HG03097 (cell line): ENCODE data around the gene SNAI3.

Experiments used
- ATAC-seq: cut with Tn5 transposase; IDR thresholded peaks from one replicate; pipeline ENCODE4 v1.9.1; 2021; ENCODE audit not compliant: unreplicated experiment, low FRiP score

SNAI3 gene

DNA sequence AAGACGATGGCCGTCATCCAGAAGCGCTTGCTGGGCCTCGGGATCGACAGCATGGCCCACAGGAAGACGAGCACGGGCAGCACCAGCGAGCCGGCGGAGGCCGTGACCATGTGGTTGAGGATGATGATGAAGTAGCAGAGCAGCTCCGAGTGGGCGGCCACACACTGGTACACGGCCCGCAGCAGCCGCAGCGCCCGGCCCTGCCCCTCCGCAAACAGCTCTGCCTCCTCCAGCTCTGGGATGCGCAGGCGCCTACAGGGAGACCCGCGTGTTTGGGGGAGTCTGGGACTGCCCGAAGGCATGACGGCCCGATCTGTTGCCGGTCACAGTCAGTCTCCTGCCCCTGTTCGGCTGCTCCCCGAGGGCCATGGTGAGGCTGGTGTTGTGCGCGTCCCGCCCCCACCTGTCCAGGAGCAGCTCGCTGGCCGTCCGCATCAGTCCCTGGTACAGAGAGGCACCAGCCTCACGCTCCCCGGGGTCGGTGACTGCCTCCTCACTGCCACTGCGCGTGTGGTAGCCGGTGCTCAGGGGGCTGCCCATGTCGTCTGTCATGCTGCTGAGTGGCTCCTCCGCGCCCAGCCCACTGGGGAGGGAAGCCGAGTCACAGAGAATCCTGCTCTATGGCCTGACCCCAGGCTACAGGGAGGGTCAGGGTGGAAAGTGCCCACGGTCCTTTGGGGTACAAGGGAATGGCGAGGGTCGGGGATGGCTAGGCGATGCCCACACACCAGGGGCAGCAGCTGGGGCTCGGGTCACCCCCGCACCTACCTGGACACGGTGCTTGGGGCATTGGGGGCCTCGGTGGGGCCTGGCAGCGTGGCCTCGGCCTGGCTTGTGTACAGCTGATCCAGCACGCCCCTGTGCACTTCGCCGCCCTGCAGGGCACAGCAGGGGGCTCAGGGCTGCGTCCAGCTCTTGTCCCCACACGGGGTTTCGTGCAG, 35.8 kb upstream of the SNAI3 start:
- no peak for ATAC-seq

DNA sequence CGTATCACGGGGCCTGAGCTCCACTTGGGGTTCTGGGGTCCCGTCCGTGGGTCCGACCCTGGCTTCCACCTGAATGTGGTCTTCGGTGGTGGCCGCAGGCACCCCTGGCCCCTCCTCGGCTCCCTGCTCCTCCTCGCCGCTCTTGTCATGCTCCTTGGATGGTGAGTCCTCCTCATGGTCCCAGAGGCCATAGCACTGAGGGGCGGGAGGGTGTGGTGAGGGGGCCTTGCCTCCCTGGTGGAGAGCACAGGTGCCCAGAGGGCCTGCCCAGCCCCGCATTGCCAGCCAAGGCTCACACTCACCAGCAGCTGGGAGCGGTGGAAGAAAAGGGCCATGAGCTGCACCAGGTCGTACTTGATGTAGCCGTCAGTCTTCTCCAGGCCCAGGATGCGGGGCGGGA, 34.9 kb upstream of the SNAI3 start:
- no peak for ATAC-seq

DNA sequence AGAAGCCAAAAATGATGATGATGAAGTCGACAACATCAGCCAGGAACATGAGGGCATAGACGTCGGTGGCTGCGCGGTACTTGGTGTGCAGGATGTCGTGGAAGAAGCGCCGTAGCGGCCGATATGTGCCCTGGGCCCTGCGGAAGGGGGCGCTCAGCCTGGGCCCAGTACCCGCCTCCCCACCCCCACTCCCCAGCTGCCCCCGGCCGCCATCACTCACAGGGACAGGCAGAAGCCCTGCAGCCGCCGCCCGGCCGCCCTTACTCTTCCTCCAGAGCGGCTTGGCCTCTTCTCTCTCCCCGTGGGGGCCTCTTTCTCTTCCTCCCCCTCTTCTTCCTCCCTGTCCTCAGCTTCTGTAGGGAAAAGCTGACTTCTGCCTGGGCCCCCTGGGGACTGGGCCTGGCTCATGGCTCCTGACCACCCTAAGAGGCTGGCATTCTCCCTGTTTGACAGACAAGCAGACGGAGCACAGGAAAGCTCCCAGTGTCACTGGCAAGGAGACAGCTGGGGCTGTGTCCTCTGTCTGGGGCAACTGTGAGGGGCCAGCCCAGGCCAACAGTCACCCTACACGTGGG, 34.2 kb upstream of the SNAI3 start:
- no peak for ATAC-seq

DNA sequence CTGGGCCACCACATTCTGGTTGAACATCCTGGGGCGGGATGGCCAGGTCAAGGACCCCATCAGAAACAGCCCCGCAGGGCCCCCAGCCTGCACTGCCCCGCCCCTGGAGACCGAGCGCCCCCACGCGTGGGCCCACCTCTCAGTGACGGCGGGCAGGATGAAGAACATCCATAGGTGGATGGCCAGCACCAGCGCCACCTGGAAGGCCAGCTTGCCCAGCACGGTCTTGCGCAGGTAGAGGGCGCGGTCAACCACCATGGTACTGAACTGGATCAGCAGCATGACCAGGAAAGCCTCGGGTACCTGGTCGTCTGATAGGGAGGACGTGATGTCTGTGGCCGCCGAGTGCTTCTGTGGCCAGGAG, 33.6 kb upstream of the SNAI3 start:
- ATAC-seq, result no peak

DNA sequence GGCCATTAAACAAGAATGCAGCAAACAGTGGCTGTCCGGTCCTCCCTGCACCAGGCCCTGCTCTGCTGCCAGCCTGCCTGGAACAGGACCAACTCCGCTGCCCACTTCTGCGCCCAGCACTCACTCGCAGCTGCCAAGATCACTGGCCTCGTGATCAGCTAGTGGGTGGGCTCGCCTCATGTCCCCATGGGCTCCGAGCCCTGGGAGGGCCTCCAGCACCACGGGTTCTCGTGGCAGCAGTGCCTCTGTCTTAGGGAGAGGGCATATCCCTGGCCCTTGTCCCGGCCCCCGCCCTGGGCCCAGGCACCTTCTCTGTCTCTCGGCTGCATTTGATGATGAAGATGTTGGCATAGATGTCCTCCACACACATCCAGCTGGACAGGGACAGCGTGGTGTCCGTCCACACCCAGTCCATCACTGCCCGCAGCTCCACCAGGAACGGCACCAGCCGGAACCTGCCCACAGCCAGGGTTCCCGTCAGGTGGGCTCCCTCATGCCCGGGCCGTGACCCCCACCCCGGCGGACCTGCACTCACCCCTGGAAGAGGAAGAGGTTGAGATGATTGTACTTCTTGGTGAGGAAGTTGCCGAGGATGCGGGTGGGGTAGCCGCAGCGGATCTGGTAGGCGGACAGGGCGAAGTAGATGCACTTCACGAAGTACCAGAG, 33.1 kb upstream of the SNAI3 start:
- no peak for ATAC-seq

DNA sequence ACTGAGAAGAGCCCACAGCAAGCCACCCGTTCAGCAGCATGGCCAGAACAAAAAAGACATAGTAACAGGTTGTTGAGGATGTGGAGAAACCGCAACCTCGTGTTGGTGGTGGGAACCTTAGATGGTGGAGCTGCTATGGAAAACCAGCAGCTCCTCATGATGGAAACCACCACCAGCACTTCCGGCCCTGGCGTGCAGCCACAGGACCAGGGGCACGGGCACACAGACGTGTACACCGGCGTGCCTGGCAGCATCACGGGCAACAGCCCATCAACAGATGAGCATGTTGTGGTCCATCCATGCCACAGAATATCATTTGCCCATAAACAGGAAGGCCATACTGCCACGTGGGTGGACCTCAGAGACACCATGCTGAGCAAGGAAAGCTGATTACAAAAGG, 31.9 kb upstream of the SNAI3 start:
- no peak for ATAC-seq

DNA sequence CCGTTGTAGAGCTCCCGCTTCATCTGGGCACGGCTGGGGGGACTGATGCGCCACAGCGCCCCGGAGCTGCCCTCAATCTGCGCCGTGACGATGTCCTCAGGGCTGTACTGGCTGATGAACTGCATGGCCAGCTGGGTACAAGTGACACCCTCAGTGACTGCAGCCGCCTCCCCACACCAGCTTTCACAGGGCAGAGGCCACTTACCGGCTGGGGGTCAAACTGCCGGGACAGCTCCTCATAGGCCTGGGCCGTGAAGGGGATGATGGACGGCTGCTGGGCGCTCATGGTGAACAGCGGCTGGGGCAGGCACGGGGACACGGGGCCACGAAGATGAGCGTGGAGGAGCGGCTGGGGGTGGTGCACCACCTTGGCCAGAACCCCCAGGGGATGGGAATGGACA, 30.3 kb upstream of the SNAI3 start:
- no peak for ATAC-seq

DNA sequence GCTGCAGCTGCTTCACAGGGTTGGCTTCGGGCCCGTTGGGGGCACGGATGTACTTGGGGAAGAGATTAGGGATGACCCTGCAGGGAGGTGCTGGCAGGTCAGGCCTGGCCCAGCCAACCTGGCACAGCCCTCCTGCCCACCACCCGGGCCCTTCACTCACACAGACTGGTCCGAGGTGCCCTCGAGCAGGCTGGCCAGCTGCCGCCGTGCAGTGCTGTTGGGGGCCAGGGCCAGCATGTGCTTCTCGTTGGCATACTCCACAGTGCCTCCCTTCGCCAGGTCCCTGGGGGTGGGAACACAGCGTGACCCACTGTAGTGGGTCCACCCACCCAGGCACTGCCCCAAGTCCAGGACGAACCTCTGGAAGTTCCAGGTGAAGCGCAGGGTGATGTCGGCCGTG, 29.9 kb upstream of the SNAI3 start:
- ATAC-seq, result no peak

DNA sequence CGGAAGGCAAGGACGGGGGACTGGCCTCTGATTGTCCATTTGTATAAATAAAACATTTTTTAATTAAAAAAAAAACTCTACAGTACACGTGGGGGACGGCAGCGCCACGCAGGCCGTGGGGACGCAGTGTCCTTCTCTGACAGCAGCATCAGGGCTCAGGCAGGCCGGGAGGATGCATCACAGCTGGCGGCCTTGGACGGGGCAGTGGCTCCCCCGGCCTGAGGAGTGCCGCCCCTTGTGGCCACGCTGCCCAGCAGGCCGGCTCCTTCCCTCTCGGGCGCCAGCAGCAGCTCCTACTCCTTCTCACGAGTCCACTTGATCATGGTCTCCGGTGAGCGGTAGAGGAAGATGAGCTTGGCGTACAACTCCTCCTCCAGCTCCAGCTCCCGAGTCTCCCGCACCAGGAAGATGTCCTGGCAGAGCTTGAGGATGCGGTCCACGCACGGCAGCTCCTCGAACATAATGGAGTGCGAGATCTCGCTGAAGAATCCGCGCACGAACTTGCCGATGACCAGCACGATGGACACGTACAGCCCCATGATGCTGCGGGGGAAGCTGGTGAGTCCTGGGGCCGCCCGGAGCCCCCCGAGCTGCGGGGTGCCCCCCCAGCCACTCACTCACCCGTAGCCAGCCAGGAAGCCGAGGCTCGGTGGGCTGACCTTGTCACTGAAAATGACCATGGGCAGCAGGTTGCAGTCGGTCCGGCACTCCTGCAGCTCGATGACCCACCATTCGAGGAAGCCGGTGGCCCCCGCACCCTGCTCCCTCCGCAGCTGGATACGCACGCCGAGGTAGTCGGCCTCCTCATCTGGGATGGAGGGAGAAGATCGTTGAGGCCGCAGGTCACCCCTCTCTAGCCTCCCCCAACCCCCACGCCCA, 29.2 kb upstream of the SNAI3 start:
- no peak for ATAC-seq

DNA sequence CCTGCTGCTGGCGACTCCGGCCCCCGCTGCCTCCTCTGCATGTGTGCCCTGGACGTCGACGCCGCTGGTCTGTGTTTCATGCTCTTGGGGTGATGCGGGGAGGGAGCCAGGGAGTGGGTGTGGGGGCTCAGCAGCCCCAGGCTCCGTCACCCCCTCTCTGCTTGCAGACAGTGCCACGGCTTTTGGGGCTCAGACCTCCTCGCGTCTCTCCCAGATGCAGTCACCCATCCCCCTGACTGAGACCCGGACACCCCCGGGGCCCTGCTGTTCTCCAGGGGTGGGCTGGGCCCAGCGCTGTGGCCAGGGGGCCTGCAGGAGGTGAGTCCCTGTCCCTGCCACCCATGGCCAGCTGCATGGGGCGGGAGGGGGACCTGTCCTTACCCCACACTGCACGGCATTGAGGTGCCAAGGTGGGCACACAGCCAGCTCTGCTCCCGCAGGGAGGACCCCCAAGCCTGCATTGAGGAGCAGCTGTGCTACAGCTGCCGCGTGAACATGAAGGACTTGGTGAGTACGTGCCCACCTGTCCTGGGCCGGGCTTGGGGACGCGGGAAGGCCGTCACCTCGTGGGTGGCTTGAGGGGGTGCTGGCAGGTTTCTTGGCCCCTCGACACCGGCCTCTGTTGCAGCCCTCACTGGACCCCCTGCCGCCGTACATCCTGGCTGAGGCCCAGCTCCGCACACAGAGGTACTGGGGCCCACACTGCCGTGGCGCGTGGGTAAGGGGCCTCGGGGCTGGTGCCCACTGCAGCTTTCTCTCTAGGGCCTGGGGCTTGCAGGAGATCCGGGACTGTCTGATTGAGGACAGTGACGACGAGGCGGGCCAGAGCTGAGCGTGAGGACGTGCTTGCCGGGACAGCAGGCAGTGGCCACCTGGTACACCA, 28.4 kb upstream of the SNAI3 start:
- ATAC-seq, result no peak

DNA sequence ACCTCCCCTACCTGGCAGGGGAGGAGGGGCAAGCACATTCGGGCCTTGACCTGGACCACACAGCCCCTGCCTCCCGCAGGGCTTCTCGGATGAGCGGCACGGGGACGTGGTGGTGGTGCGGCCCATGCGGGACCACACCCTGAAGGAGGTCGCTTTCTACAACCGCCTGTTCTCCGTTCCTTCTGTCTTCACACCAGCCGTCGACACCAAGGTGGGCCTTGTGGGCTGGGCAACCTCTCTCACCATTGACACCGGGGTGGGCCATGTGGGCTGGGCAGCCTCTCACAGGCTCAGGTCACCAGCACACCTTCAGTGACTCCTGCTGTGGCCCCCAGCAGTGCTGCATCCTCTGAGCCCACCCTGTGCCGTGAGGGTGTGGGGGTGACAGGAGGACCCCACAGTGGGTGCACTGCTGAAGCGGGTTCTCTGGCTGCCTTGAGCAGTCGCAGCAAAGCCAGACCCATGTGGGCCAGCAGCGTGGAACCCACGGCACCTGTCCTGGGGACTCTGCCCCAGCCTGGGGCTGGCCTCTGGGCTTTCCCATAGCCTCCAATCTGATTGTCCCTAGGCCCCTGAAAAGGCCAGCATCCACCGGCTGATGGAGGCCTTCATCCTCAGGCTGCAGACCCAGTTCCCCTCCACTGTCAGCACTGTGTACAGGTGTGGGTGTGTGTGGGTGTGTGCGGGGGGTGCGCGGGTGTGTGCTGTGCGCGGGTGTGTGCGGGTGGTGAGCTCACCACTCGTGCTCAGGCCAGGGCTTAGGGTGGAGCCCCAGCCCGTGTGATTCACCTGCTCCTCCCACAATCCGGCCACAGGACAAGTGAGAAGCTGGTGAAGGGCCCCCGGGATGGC, 27.5 kb upstream of the SNAI3 start:
- ATAC-seq, result no peak

DNA sequence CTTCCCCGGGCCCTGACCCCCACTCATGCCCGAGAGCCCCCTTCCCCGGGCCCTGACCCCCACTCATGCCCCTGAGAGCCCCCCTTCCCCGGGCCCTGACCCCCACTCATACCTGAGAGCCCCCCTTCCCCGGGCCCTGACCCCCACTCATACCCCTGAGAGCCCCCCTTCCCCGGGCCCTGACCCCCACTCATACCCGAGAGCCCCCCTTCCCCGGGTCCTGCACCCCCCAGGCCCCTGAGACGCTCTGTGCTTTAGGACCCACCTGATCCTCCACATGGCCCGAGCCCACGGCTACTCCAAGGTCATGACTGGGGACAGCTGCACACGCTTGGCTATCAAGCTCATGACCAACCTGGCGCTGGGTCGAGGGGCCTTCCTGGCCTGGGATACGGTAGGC, 26.7 kb upstream of the SNAI3 start:
- ATAC-seq, result no peak

DNA sequence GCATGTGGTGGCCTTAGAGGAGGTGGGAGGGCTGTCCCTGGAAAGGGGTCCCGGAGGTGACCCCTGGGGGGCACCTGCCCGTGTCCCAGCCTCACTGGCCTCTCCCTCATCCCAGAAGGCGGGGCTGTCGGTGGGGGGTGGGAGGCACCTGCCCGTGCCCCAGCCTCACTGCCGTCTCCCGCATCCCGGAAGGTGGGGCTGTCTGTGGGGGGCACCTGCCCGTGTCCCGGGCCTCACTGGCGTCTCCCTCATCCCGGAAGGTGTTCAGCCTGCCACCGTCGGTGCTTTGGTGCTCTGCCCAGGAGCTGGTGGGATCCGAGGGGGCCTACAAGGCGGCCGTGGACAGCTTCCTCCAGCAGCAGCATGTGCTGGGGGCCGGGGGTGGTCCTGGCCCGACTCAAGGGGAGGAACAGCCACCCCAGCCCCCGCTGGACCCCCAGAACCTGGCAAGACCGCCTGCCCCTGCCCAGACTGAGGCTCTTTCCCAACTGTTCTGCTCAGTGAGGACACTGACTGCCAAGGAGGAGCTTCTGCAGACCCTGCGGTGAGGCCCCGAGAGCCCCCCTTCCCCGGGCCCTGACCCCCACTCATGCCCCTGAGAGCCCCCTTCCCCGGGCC, 26.2 kb upstream of the SNAI3 start:
- ATAC-seq, result no peak

DNA sequence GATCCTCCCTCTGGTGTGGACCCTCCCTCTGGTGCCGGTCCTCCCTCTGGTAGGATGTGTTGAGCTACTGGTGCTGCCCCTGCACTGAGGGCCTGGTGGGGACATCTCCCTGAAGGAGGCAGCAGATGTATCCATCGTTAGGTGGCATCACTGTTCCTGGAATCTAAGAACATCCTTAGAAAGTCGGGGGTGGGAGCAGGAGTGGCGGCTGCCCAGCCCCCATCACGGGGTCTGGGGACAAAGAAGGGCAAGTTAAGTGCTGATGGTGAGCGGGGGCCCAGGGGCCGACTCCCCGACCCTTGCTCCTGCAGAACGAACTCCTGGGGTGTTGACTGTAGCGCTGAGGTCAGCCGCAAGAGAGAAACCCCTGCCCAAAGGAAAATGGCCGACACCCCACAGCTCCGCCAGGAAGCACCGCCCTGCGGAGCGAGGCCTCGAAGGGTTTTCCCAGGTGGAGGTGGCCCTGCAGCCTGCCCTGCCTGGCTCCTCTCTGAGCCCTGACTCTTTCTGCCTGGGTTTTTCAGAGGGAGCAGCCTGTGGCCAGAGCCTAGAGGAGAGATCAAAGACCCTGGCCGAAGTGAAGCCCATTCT, 25.5 kb upstream of the SNAI3 start:
- ATAC-seq, result no peak

DNA sequence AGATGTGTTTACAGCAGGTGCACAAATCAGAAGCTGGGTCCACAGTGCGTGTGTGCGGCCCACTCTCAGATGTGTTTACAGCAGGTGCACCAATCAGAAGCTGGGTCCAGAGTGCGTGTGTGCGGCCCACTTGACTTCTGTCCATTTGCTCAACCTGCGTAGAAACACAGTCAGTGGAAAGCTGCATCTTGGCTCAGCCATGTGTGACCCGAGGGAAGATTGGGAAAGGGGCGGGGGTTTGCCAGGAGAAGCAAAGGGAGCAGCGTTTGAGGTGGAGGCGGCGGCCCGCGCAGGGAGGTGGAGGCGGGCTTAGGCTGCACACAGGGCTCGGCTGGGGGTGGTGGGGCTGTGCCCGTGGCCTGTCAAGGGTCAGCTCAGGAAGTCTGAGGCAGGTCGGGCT, 24.2 kb upstream of the SNAI3 start:
- no peak for ATAC-seq

DNA sequence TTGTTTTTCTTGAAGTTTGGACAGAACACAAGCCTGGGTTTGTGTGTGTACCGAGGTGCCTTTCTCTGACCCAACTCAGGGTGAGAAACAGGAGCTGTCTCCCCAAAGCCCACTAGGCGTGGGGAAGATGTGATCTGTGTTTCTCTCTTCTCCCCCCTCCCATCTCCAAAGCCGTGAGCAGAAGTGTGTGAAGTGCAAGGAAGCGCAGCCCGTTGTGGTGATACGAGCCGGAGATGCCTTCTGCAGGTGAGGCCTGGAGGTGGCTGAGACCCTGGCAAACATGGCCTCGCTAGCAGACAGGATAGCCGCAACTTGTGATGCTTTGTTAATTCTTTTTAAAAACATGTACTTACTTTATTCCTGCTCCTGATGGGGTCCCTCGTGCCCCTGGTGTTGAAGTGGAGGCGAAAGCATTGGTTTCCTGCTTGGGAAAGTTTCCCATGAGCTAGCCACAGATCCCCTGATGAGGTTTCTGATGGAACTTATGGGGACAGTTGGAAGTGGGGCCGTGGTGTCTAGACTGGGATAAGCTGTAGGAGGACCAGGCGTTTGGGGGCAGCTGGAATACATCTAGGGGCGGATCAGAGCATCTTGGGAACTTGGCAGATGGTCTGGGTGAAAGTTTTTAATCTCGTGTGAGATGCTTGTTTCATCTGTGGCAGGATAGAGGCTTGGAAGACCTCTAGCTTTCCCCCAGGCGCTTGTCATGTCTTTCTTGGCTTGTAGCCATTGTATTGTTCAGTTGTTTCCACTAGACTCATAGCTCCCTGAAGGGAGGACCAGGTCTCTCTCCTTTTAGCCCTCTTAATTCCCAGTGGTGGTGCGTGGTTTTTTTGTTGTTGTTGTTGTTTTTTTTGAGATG, 20.9 kb upstream of the SNAI3 start:
- ATAC-seq, result no peak

DNA sequence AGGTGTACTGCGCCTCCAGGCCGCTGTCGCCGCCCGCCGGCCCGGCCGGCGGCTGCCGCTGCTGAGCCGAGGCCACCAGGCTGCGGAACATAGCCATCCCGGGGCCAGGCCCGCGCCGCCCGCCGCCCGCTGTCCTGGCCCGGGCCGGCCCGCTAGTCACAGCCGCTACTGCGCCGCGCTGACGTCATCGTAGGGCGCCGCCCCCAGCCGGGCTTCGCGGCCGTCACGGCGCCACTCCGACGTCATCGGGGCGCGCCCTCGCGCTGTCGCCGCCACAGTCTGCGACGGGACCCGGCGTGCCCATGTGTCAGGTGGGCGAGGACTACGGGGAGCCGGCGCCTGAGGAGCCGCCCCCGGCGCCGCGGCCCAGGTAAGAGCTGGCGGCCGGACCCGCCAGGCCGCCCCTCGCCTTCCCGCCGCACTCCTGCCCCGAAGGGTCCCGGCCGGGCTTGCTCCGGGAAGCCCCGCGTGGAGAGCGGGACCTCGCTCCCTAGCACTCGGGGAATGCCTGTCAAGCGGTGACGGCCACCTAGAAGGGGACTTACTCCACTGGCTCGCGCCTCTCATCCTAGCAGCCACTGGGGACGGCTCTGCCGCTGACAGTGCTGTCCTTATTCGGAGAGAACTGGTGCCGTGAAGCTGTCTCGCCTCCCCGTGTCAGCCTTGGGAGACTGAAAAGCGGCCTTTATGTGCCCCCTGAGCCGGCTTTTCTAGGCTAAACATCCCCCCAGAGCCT, 20.1 kb upstream of the SNAI3 start, which contains the start of the genes CTU2 and RNF166:
TSS of gene CTU2 (plus strand) at position 275 of the 736 bp plus-strand sequence. CDS start at position 303, 28 bp downstream.
TSS of gene RNF166 (minus strand) at position 180 of the 736 bp plus-strand sequence. CDS start at position 97, 83 bp downstream.
- ATAC-seq, result peak; percentile 63
